ENCODE results near the gene MED16. TPM values are rescaled to one million over a fixed set of nuclear protein-coding genes. Genes with fewer than 3 reads are reported as not detected.

The MED16 gene
- total and polyA plus RNA-seq, 10 of the 15 experiments (the other 5 are each of a cell fraction or from before 2014, with no cell fraction given) = 0.56 to 51.1 (median 13.6) TPM

- no TSS peak for BruUV-seq (replicated peaks)
- ChIA-PET SMC1A (ENCODE audit: uncharacterized antibody, unreplicated experiment) (interaction anchor here (0.9 to 1.3 kb wide), 4 partner anchors 18 to 129 kb away, joined by 3 to 4 read pairs (median 3); partner anchors contain the start of gene WDR18), RAD21 (ENCODE audit: unreplicated experiment) (interaction anchor here (1.0 kb wide), 1 partner anchor 86 kb away, joined by 3 read pairs; no protein-coding TSS in a partner anchor), CTCF (interaction anchor here (0.7 to 2.2 kb wide), 5 partner anchors 8 to 129 kb away, joined by 3 to 8 read pairs (median 3); partner anchors contain the start of gene WDR18), POLR2A (no interaction called here)
- no peak overlapping the region for H3K27ac ChIP-seq (ENCODE audit: control insufficient read depth, insufficient read depth)
- intact Hi-C loops (cut with micrococcal nuclease; ENCODE audit: unreplicated experiment) (no loop called here), in situ Hi-C loops (cut with MboI) (loop anchor here (5.0 kb wide), 2 partner anchors 67 to 132 kb away; no protein-coding TSS in a partner anchor)
- H3K4me2 ChIP-seq (ENCODE audit: control insufficient read depth, insufficient read depth) = no peak overlapping the region
- no peak for TF ChIP-seq WRNIP1 (IDR thresholded peaks at IDR 0.05; ENCODE audit: borderline replicate concordance, low read depth, low read length)
- no peaks in the 10 kb centered on the region; a peak in 1 of 4 replicates for H3K27me3 ChIP-seq (replicated peaks in 1 of 2; ENCODE audit: control insufficient read depth in 2 of 2, insufficient read depth in 2 of 2, low read length in 1 of 2)
- H3K79me2 ChIP-seq (ENCODE audit: control insufficient read depth, insufficient read depth, low read length) = no peaks in the 10 kb centered on the region
- H3K9me3 ChIP-seq (replicated peaks; ENCODE audit: control insufficient read depth, insufficient read depth, low read length) = no peaks in the 10 kb centered on the region
- no peak overlapping the region for H2AFZ ChIP-seq (ENCODE audit: control insufficient read depth, low read depth, low read length)
- WGBS (ENCODE audit: insufficient coverage, insufficient replicate concordance, low lambda C conversion rate, missing lambda C conversion rate) = 55% methylated on average over 40 of the region's 40 CpGs
- FAIRE-seq = no peak
- no peak overlapping the region for H3K4me3 ChIP-seq
- H3K9ac ChIP-seq (ENCODE audit: control insufficient read depth, insufficient read depth, low read length) = no peak overlapping the region
- no peaks in the 10 kb centered on the region for H3K4me1 ChIP-seq (ENCODE audit: control insufficient read depth, insufficient read depth, low read length)
- no peaks in the 10 kb centered on the region for H3K36me3 ChIP-seq (ENCODE audit: control insufficient read depth in 2 of 2, insufficient read depth in 2 of 2, low read length in 1 of 2)
- H4K20me1 ChIP-seq (ENCODE audit: control insufficient read depth, insufficient read depth) = no peaks in the 10 kb centered on the region
- DNase-seq (ENCODE audit: low read depth, low spot score) = no peak
- no peak for ATAC-seq
Measured at GRCh38 chr19:855566-856120, 37.3 kb downstream of the MED16 start.

- H2AFZ ChIP-seq (ENCODE audit: control insufficient read depth, low read depth, low read length) = no peak overlapping the region
- H3K27me3 ChIP-seq (replicated peaks in 1 of 2; ENCODE audit: control insufficient read depth in 2 of 2, insufficient read depth in 2 of 2, low read length in 1 of 2) = no peaks in the 10 kb centered on the region; a peak in 1 of 4 replicates
- H3K79me2 ChIP-seq (ENCODE audit: control insufficient read depth, insufficient read depth, low read length) = no peaks in the 10 kb centered on the region
- no peak overlapping the region for H3K9ac ChIP-seq (ENCODE audit: control insufficient read depth, insufficient read depth, low read length)
- ChIA-PET CTCF (interaction anchor here (0.7 to 2.2 kb wide), 2 partner anchors 9 to 129 kb away, joined by 3 to 8 read pairs; partner anchors contain the start of gene WDR18), RAD21 (ENCODE audit: unreplicated experiment) (no interaction called here), POLR2A (no interaction called here), SMC1A (ENCODE audit: uncharacterized antibody, unreplicated experiment) (interaction anchor here (0.9 kb wide), 1 partner anchor 129 kb away, joined by 3 read pairs; the partner anchor contains the start of gene WDR18)
- intact Hi-C loops (cut with micrococcal nuclease; ENCODE audit: unreplicated experiment) = no loop called here
- no peak overlapping the region for H3K27ac ChIP-seq (ENCODE audit: control insufficient read depth, insufficient read depth)
- no peaks in the 10 kb centered on the region for H3K4me1 ChIP-seq (ENCODE audit: control insufficient read depth, insufficient read depth, low read length)
- FAIRE-seq = no peak
- H3K4me3 ChIP-seq = no peak overlapping the region
- no peak overlapping the region for H3K4me2 ChIP-seq (ENCODE audit: control insufficient read depth, insufficient read depth)
- no peaks in the 10 kb centered on the region for H4K20me1 ChIP-seq (ENCODE audit: control insufficient read depth, insufficient read depth)
- WGBS (ENCODE audit: insufficient coverage, insufficient replicate concordance, low lambda C conversion rate, missing lambda C conversion rate) = 70% methylated on average over 12 of the region's 12 CpGs
- in situ Hi-C loops (cut with MboI) = loop anchor here (5.0 kb wide), 2 partner anchors 67 to 132 kb away; no protein-coding TSS in a partner anchor
- no peaks in the 10 kb centered on the region for H3K36me3 ChIP-seq (ENCODE audit: control insufficient read depth in 2 of 2, insufficient read depth in 2 of 2, low read length in 1 of 2)
- BruUV-seq (replicated peaks) = no TSS peak
- no peak for ATAC-seq
- TF ChIP-seq ATF7 (IDR thresholded peaks at IDR 0.05; ENCODE audit: low read depth) (no peak), ZBED1 (IDR thresholded peaks at IDR 0.05; ENCODE audit: borderline replicate concordance) (no peak), CBX3 (IDR thresholded peaks at IDR 0.05; ENCODE audit: borderline replicate concordance, low read depth) (no peak), CREB1 (IDR thresholded peaks at IDR 0.05; ENCODE audit: low read depth) (no peak), ZNF217 (IDR thresholded peaks at IDR 0.05) (no peak)
- H3K9me3 ChIP-seq (replicated peaks; ENCODE audit: control insufficient read depth, insufficient read depth, low read length) = no peaks in the 10 kb centered on the region
- no peak for DNase-seq (ENCODE audit: low read depth, low spot score)
Measured at GRCh38 chr19:855142-855541, 37.8 kb downstream of the MED16 start.
